Measurements from ENCODE around the gene PALB2. TPM values are rescaled to one million over a fixed set of nuclear protein-coding genes. Genes with fewer than 3 reads are reported as not detected.
"Not testable (repeated sequence)": the region's sequence is repeated elsewhere in the genome, so short reads cannot be mapped to it uniquely, and the experiment has no call there.

The PALB2 gene
- total RNA-seq, 2 experiments from 2014 or later = 3.8 to 5.1 TPM

GRCh38 chr16:23590181-23590580 lies 50.9 kb downstream of the PALB2 start:
- POLR2A ChIA-PET = no interaction called here
- CTCF ChIA-PET = no interaction called here
- Mint-ChIP-seq H3K36me3 (ENCODE audit: low read depth) (peaks cover 73% of the 10 kb centered on the region), H3K4me3 (no peak overlapping the region), H3K27ac (no peak overlapping the region), H3K27me3 (no peaks in the 10 kb centered on the region), H3K9me3 (no peaks in the 10 kb centered on the region), H3K4me1 (ENCODE audit: low read depth) (peaks cover 30% of the 10 kb centered on the region)
- Histone ChIP-seq H3K36me3 (ENCODE audit: insufficient read depth, low read length) (peaks cover 70% of the 10 kb centered on the region), H3K4me1 (ENCODE audit: insufficient read depth, low read length) (peaks cover 19% of the 10 kb centered on the region), H3K9me3 (ENCODE audit: control insufficient read depth in 1 of 2, insufficient read depth in 1 of 2, low read length in 2 of 2) (no peaks in the 10 kb centered on the region), H3K4me3 (ENCODE audit: low read length) (no peak overlapping the region), H3K27me3 (ENCODE audit: control insufficient read depth in 1 of 2, insufficient read depth in 2 of 2, low read length in 2 of 2) (no peaks in the 10 kb centered on the region), H3K27ac (ENCODE audit: low read depth in 1 of 2, low read length in 2 of 2) (no peak overlapping the region)
- TF ChIP-seq CTCF (IDR thresholded peaks at IDR 0.05) = no peak
- ATAC-seq (ENCODE audit: poor library complexity) = no peak
- DNase-seq = no peak
- intact Hi-C loops (cut with DNase I, micrococcal nuclease) = no loop called here

GRCh38 chr16:23587726-23588125 lies 53.4 kb downstream of the PALB2 start:
- ATAC-seq (ENCODE audit: poor library complexity) (no peak), DNase-seq (no peak)
- no peaks in the 10 kb centered on the region for H3K27me3 ChIP-seq (ENCODE audit: control insufficient read depth in 1 of 2, insufficient read depth in 2 of 2, low read length in 2 of 2)
- POLR2A ChIA-PET = no interaction called here
- CTCF ChIA-PET = no interaction called here
- TF ChIP-seq CTCF (IDR thresholded peaks at IDR 0.05) = no peak
- H3K4me1 Mint-ChIP-seq (ENCODE audit: low read depth) = peaks cover 12% of the 10 kb centered on the region
- no peak overlapping the region for H3K27ac ChIP-seq (ENCODE audit: low read depth in 1 of 2, low read length in 2 of 2)
- no peak overlapping the region for H3K4me3 ChIP-seq (ENCODE audit: low read length)
- intact Hi-C loops (cut with DNase I, micrococcal nuclease) = no loop called here
- no peak overlapping the region for H3K4me3 Mint-ChIP-seq
- H3K27me3 Mint-ChIP-seq = no peaks in the 10 kb centered on the region
- no peak overlapping the region for H3K27ac Mint-ChIP-seq
- no peaks in the 10 kb centered on the region for H3K9me3 ChIP-seq (ENCODE audit: control insufficient read depth in 1 of 2, insufficient read depth in 1 of 2, low read length in 2 of 2)
- H3K4me1 ChIP-seq (ENCODE audit: insufficient read depth, low read length) = peaks cover under 1% of the 10 kb centered on the region
- H3K36me3 ChIP-seq (ENCODE audit: insufficient read depth, low read length) = peaks cover 75% of the 10 kb centered on the region
- H3K9me3 Mint-ChIP-seq = no peaks in the 10 kb centered on the region
- H3K36me3 Mint-ChIP-seq (ENCODE audit: low read depth) = peaks cover 80% of the 10 kb centered on the region

GRCh38 chr16:23584186-23585076 lies 56.7 kb downstream of the PALB2 start:
- H3K27me3 Mint-ChIP-seq = no peaks in the 10 kb centered on the region
- peaks cover 70% of the 10 kb centered on the region for H3K36me3 ChIP-seq (ENCODE audit: insufficient read depth, low read length)
- no peak overlapping the region for H3K4me3 Mint-ChIP-seq
- no peaks in the 10 kb centered on the region for H3K9me3 ChIP-seq (ENCODE audit: control insufficient read depth in 1 of 2, insufficient read depth in 1 of 2, low read length in 2 of 2)
- H3K4me3 ChIP-seq (ENCODE audit: low read length) = no peak overlapping the region
- H3K4me1 Mint-ChIP-seq (ENCODE audit: low read depth) = no peaks in the 10 kb centered on the region
- TF ChIP-seq CTCF (IDR thresholded peaks at IDR 0.05) = no peak
- POLR2A ChIA-PET = no interaction called here
- CTCF ChIA-PET = no interaction called here
- H3K4me1 ChIP-seq (ENCODE audit: insufficient read depth, low read length) = no peaks in the 10 kb centered on the region
- no peak for ATAC-seq (ENCODE audit: poor library complexity)
- no peaks in the 10 kb centered on the region for H3K9me3 Mint-ChIP-seq
- peaks cover 82% of the 10 kb centered on the region for H3K36me3 Mint-ChIP-seq (ENCODE audit: low read depth)
- no peak overlapping the region for H3K27ac ChIP-seq (ENCODE audit: low read depth in 1 of 2, low read length in 2 of 2)
- intact Hi-C loops (cut with DNase I, micrococcal nuclease) = no loop called here
- no peaks in the 10 kb centered on the region for H3K27me3 ChIP-seq (ENCODE audit: control insufficient read depth in 1 of 2, insufficient read depth in 2 of 2, low read length in 2 of 2)
- H3K27ac Mint-ChIP-seq = no peak overlapping the region
- no peak for DNase-seq

- H3K9me3 Mint-ChIP-seq = not testable (repeated sequence)
Measured at GRCh38 chr16:23583271-23583670, 57.8 kb downstream of the PALB2 start.

More at GRCh38 chr16:23583271-23583670, 57.8 kb downstream of the PALB2 start:
- intact Hi-C loops (cut with DNase I, micrococcal nuclease); H3K4me1 Mint-ChIP-seq (ENCODE audit: low read depth); H3K27ac Mint-ChIP-seq; H3K4me1 ChIP-seq (ENCODE audit: insufficient read depth, low read length); H3K27me3 Mint-ChIP-seq; ATAC-seq (ENCODE audit: poor library complexity); POLR2A ChIA-PET; DNase-seq; CTCF ChIA-PET; H3K4me3 ChIP-seq (ENCODE audit: low read length); H3K4me3 Mint-ChIP-seq; H3K27ac ChIP-seq (ENCODE audit: low read depth in 1 of 2, low read length in 2 of 2); H3K9me3 ChIP-seq (ENCODE audit: control insufficient read depth in 1 of 2, insufficient read depth in 1 of 2, low read length in 2 of 2); H3K27me3 ChIP-seq (ENCODE audit: control insufficient read depth in 1 of 2, insufficient read depth in 2 of 2, low read length in 2 of 2): not testable (repeated sequence)
- H3K36me3 Mint-ChIP-seq (ENCODE audit: low read depth) = peaks cover 81% of the 10 kb centered on the region
- H3K36me3 ChIP-seq (ENCODE audit: insufficient read depth, low read length) = peaks cover 72% of the 10 kb centered on the region

All from CD4-positive, alpha-beta T cell (primary cell).